GM12878 (cell line): ENCODE measurements around the gene IDS. TPM values are rescaled to one million over a fixed set of nuclear protein-coding genes. Genes with fewer than 3 reads are reported as not detected.
"Not testable (repeated sequence)": the region's sequence is repeated elsewhere in the genome, so short reads cannot be mapped to it uniquely, and the experiment has no call there.

Experiments used
- ATAC-seq: fragments of 200-7000 bp; cut with Tn5 transposase; 3 replicates; pipeline ENCODE4 v1.9.1; 2020; ENCODE audit warnings: mild to moderate bottlenecking, moderate library complexity
- BruUV-seq: library from RNA; stranded (reverse); fragments of 400-500 nt; replicated peaks from 2 replicates; lab custom pipeline; 2021; lab: Mats Ljungman, UMichigan
- CTCF ChIA-PET: fragments of 300-600 bp; sonication (Branson Sonifier 250); formaldehyde crosslinking; extraction: SDS; loops from one replicate; lab custom pipeline; 2021; ENCODE audit warnings: inconsistent platforms; lab: Yijun Ruan, JAX
- POLR2A ChIA-PET: fragments of 350-600 bp; formaldehyde crosslinking; extraction: SDS; loops from one replicate; lab custom pipeline; 2021; ENCODE audit warnings: inconsistent platforms; lab: Charles Lee
- RAD21 ChIA-PET: fragments of 300-600 bp; sonication (Branson Sonifier 250); formaldehyde crosslinking; loops from one replicate; lab custom pipeline; 2023; ENCODE audit warnings: antibody characterized with exemption; ENCODE audit not compliant: unreplicated experiment; lab: Charles Lee
- SMC1A ChIA-PET: fragments of 300-600 bp; sonication (Branson Sonifier 250); formaldehyde crosslinking; loops from one replicate; lab custom pipeline; 2023; ENCODE audit not compliant: unreplicated experiment, uncharacterized antibody; lab: Charles Lee
- DNase-seq: peaks from one replicate; pipeline ENCODE4 v3.0.0-alpha.2; 2011; ENCODE audit warnings: low read depth, low spot score
- FAIRE-seq: peaks from 3 replicates; lab custom pipeline; 2011; peaks lifted over from hg19 to GRCh38; lab: Jason Lieb, UNC
- H2AFZ ChIP-seq: 2 replicates; pipeline ENCODE4 v1.6.0; 2011; ENCODE audit warnings: low read depth, low read length, control low read depth; ENCODE audit not compliant: control insufficient read depth
- H3K27ac ChIP-seq: 2 replicates; pipeline ENCODE4 v1.5.1; 2011; ENCODE audit warnings: control low read depth; ENCODE audit not compliant: control insufficient read depth, insufficient read depth
- H3K27me3 ChIP-seq, 2 experiments: replicated peaks in 1 of 2; 2 replicates each; pipeline versions ENCODE4 v1.6.0 to v1.6.1; 2011; ENCODE audit warnings: low read length in 1 of 2; ENCODE audit not compliant: control insufficient read depth in 2 of 2, insufficient read depth in 2 of 2
- H3K36me3 ChIP-seq, 2 experiments: 2 replicates each; pipeline ENCODE4 v1.5.1; 2011; ENCODE audit warnings: low read length in 1 of 2; ENCODE audit not compliant: control insufficient read depth in 2 of 2, insufficient read depth in 2 of 2
- H3K4me1 ChIP-seq: 2 replicates; pipeline ENCODE4 v1.6.1; 2011; ENCODE audit warnings: mild to moderate bottlenecking, low read length, moderate library complexity, mixed read lengths; ENCODE audit not compliant: control insufficient read depth, insufficient read depth
- H3K4me2 ChIP-seq: 2 replicates; pipeline ENCODE4 v1.6.0; 2011; ENCODE audit warnings: control low read depth; ENCODE audit not compliant: control insufficient read depth, insufficient read depth
- H3K4me3 ChIP-seq: fragments of 200-600 bp; sonication (generic); 2 replicates; pipeline ENCODE4 v1.5.1; 2016
- H3K79me2 ChIP-seq: 2 replicates; pipeline ENCODE4 v1.6.0; 2011; ENCODE audit warnings: low read length; ENCODE audit not compliant: control insufficient read depth, insufficient read depth
- H3K9ac ChIP-seq: 2 replicates; pipeline ENCODE4 v1.8.0; 2011; ENCODE audit warnings: low read length, control low read depth, mixed read lengths; ENCODE audit not compliant: control insufficient read depth, insufficient read depth
- H3K9me3 ChIP-seq: replicated peaks from 3 replicates; pipeline ENCODE4 v1.5.1; 2011; ENCODE audit warnings: mild to moderate bottlenecking, low read length; ENCODE audit not compliant: control insufficient read depth, insufficient read depth
- H4K20me1 ChIP-seq: 2 replicates; pipeline ENCODE4 v1.6.0; 2011; ENCODE audit not compliant: control insufficient read depth, insufficient read depth
- CBFB ChIP-seq: IDR thresholded peaks from 2 replicates; pipeline ENCODE4 v1.6.1; 2016; ENCODE audit warnings: antibody characterized with exemption, low read depth
- JUND ChIP-seq: IDR thresholded peaks from 2 replicates; pipeline ENCODE4 v1.6.1; 2012; ENCODE audit warnings: low read depth, mild to moderate bottlenecking, low read length, improper control_type of control experiment, moderate library complexity
- MYB ChIP-seq: fragments of 150-350 bp; IDR thresholded peaks from 2 replicates; pipeline ENCODE4 v1.6.1; 2014; ENCODE audit warnings: mild to moderate bottlenecking, low read depth, low read length, borderline replicate concordance
- SRF ChIP-seq, 2 experiments: IDR thresholded peaks; 2 replicates each; pipeline ENCODE4 v1.6.1; 2011; ENCODE audit warnings: low read depth in 2 of 2, low read length in 2 of 2, mild to moderate bottlenecking in 1 of 2, moderate library complexity in 1 of 2
- STAT1 ChIP-seq: fragments of 450-650 bp; conservative IDR thresholded peaks from 2 replicates; pipeline ENCODE4 v1.6.1; 2014; ENCODE audit warnings: antibody characterized with exemption, mild to moderate bottlenecking
- TBL1XR1 ChIP-seq: IDR thresholded peaks from 2 replicates; pipeline ENCODE4 v1.6.1; 2012; ENCODE audit warnings: low read depth, low read length, improper control_type of control experiment
- WGBS: methylation state at CpG from one replicate; pipeline ENCODE4 v1.1.6; 2016; ENCODE audit warnings: low lambda C conversion rate; ENCODE audit not compliant: insufficient replicate concordance, insufficient coverage; ENCODE audit errors: missing lambda C conversion rate; 5-methylcytosine and 5-hydroxymethylcytosine counted together
- in situ Hi-C: fragments of 300-500 bp; cut with MboI; formaldehyde crosslinking; loops from 9 replicates; pipeline ENCODE4 v1.14.3; 2018; ENCODE audit warnings: mixed read lengths
- intact Hi-C: fragments of 100-400 bp; cut with micrococcal nuclease; formaldehyde crosslinking; loops from one replicate; pipeline ENCODE4 v1.14.2; 2022; ENCODE audit not compliant: unreplicated experiment
- polyA plus RNA-seq, 11 experiments: library from polyadenylated mRNA; depleted of rRNA in 4 of 11; unstranded in 6 of 11; stranded (reverse) in 5 of 11; fragments of >200 nt; fragmentation: Nextera tagmentation in 4 of 11; fragmentation: Illumina TruSeq in 1 of 11; extraction: Ambion mirVana in 4 of 11; extraction: Trizol in 1 of 11; gene quantifications; 1 replicate in 1 of 11; 2 replicates in 10 of 11; pipeline versions ENCODE4 v1.2.1 to v1.2.3, GENCODE V29; 2011 to 2016; ENCODE audit warnings: inconsistent platforms in 2 of 11, missing spikeins in 2 of 11, low read depth in 1 of 11
- total RNA-seq, 4 experiments: library from RNA; depleted of rRNA in 3 of 4; stranded (reverse); fragments of >200 nt in 3 of 4; fragmentation: Illumina TruSeq in 1 of 4; extraction: Trizol in 1 of 4; gene quantifications; 2 replicates each; pipeline versions ENCODE4 v1.2.1 to v1.2.3, GENCODE V29; 2013 to 2021
- TF ChIP-seq, protein P1 (sequence below): IDR thresholded peaks from 2 replicates; pipeline ENCODE4 v1.6.1; 2012; ENCODE audit warnings: mild to moderate bottlenecking, low read depth, low read length

Gene IDS
- total and polyA plus RNA-seq, 10 of the 15 experiments (the other 5 are each of a cell fraction or from before 2014, with no cell fraction given), result 6.1 to 79.1 (median 51.7) TPM

DNA sequence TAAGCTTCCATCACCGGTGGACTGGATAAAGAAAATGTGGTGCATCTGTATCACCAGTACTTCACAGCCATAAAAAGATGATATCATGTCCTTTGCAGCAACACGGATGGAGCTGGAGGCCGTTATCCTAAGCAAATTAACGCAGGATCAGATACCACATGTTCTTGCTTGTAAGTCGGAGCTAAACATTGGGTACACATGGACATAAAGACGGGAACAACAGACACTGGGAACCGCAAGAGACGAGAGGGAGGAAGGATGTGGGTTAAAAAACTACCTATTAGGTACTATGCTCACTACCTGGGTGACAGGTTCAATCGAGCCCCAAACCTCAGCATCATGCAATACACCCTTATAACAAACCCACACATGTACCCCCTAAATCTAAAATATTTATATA is 16.3 kb upstream of the IDS start (continued):
- TF ChIP-seq, protein P1, sequence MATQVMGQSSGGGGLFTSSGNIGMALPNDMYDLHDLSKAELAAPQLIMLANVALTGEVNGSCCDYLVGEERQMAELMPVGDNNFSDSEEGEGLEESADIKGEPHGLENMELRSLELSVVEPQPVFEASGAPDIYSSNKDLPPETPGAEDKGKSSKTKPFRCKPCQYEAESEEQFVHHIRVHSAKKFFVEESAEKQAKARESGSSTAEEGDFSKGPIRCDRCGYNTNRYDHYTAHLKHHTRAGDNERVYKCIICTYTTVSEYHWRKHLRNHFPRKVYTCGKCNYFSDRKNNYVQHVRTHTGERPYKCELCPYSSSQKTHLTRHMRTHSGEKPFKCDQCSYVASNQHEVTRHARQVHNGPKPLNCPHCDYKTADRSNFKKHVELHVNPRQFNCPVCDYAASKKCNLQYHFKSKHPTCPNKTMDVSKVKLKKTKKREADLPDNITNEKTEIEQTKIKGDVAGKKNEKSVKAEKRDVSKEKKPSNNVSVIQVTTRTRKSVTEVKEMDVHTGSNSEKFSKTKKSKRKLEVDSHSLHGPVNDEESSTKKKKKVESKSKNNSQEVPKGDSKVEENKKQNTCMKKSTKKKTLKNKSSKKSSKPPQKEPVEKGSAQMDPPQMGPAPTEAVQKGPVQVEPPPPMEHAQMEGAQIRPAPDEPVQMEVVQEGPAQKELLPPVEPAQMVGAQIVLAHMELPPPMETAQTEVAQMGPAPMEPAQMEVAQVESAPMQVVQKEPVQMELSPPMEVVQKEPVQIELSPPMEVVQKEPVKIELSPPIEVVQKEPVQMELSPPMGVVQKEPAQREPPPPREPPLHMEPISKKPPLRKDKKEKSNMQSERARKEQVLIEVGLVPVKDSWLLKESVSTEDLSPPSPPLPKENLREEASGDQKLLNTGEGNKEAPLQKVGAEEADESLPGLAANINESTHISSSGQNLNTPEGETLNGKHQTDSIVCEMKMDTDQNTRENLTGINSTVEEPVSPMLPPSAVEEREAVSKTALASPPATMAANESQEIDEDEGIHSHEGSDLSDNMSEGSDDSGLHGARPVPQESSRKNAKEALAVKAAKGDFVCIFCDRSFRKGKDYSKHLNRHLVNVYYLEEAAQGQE, result no peak
- TF ChIP-seq STAT1, result no peak
- no peak for TF ChIP-seq JUND
- TF ChIP-seq CBFB, result no peak
- TF ChIP-seq SRF (IDR thresholded peaks at IDR 0.05; ENCODE audit: low read depth in 2 of 2, low read length in 2 of 2), result no peak
- TF ChIP-seq MYB, result no peak
- TF ChIP-seq TBL1XR1, result no peak

- ATAC-seq, H4K20me1 ChIP-seq, H3K9me3 ChIP-seq, FAIRE-seq, H3K4me2 ChIP-seq, H2AFZ ChIP-seq, DNase-seq, H3K9ac ChIP-seq, H3K36me3 ChIP-seq, H3K4me3 ChIP-seq, RAD21 ChIA-PET, BruUV-seq, H3K27me3 ChIP-seq, H3K79me2 ChIP-seq, H3K27ac ChIP-seq, intact Hi-C loops, H3K4me1 ChIP-seq: not testable (repeated sequence)
- CTCF ChIA-PET, result interaction anchor here (0.6 to 11.7 kb wide), 2 partner anchors 8 to 1591 kb away, joined by 3 to 88 read pairs; no protein-coding TSS in a partner anchor
- SMC1A ChIA-PET, result interaction anchor here (0.7 to 2.7 kb wide), 2 partner anchors 8 to 18 kb away, joined by 3 to 20 read pairs; no protein-coding TSS in a partner anchor
- 74% methylated on average over 3 of the region's 3 CpGs for WGBS
- in situ Hi-C loops, result loop anchor here (10.0 to 25.0 kb wide), 2 partner anchors 114 to 1167 kb away; partner anchors contain the start of genes MTMR1 and TMEM185A
- POLR2A ChIA-PET, result interaction anchor here (0.6 to 2.2 kb wide), 2 partner anchors 16 to 307 kb away, joined by 3 to 10 read pairs; partner anchors contain the start of gene IDS
Observed at GRCh38 chrX:149520636-149521277, 15.7 kb upstream of the IDS start.
